A673 (cell line): ENCODE data around the gene MAMDC2. TPM values are rescaled to one million over a fixed set of nuclear protein-coding genes. Genes with fewer than 3 reads are reported as not detected.
A peak's percentile ranks its signal among the peaks of the same experiment; 100 is the strongest.

Experiments used
- BruUV-seq: library from RNA; stranded (reverse); fragments of 400-500 nt; replicated peaks from 2 replicates; lab custom pipeline; 2021; lab: Mats Ljungman, UMichigan
- CTCF ChIA-PET: fragments of 300-600 bp; sonication (Branson Sonifier 250); formaldehyde crosslinking; loops from one replicate; lab custom pipeline; 2022; ENCODE audit warnings: antibody characterized with exemption; lab: Charles Lee
- POLR2A ChIA-PET: fragments of 300-600 bp; sonication (Branson Sonifier 250); formaldehyde crosslinking; loops from one replicate; lab custom pipeline; 2022; ENCODE audit warnings: antibody characterized with exemption; ENCODE audit not compliant: low non-redundant PET; lab: Charles Lee
- DNase-seq: peaks from one replicate; pipeline ENCODE4 v3.0.0-alpha.2; 2015; ENCODE audit warnings: low spot score
- H3K27ac ChIP-seq: fragments of 200-600 bp; sonication (generic); 2 replicates; pipeline ENCODE4 v1.5.1; 2016; ENCODE audit warnings: mixed run types, low read depth, mild to moderate bottlenecking, mixed read lengths, antibody characterized with exemption, low read length; ENCODE audit not compliant: poor library complexity, severe bottlenecking
- H3K27me3 ChIP-seq: fragments of 200-600 bp; sonication (generic); replicated peaks from 2 replicates; pipeline ENCODE4 v1.6.1; 2017; ENCODE audit warnings: mixed run types, low read depth, mild to moderate bottlenecking, mixed read lengths, antibody characterized with exemption, low read length; ENCODE audit not compliant: insufficient read depth, poor library complexity
- H3K36me3 ChIP-seq: fragments of 200-600 bp; sonication (generic); 2 replicates; pipeline ENCODE4 v1.6.1; 2016; ENCODE audit warnings: mixed run types, mild to moderate bottlenecking, mixed read lengths, antibody characterized with exemption, low read length; ENCODE audit not compliant: insufficient read depth, poor library complexity, severe bottlenecking
- H3K4me1 ChIP-seq: fragments of 200-600 bp; sonication (generic); 2 replicates; pipeline ENCODE4 v1.6.1; 2017; ENCODE audit warnings: mixed run types, mild to moderate bottlenecking, mixed read lengths, antibody characterized with exemption, low read length; ENCODE audit not compliant: insufficient read depth, poor library complexity, severe bottlenecking
- H3K4me3 ChIP-seq: fragments of 200-600 bp; sonication (generic); 2 replicates; pipeline ENCODE4 v1.5.1; 2016; ENCODE audit warnings: low read depth, mixed run types, mild to moderate bottlenecking, mixed read lengths, low read length; ENCODE audit not compliant: poor library complexity, severe bottlenecking
- H3K9me3 ChIP-seq: fragments of 200-600 bp; sonication (generic); 2 replicates; pipeline ENCODE4 v1.6.1; 2016; ENCODE audit warnings: mixed run types, low read depth, mild to moderate bottlenecking, mixed read lengths, antibody characterized with exemption, low read length; ENCODE audit not compliant: poor library complexity, severe bottlenecking
- EZH2 ChIP-seq: fragments of 200-600 bp; sonication (generic); IDR thresholded peaks from 2 replicates; pipeline ENCODE4 v1.6.1; 2017; ENCODE audit warnings: borderline replicate concordance, low read depth, mild to moderate bottlenecking, mixed read lengths, antibody characterized with exemption, low read length; ENCODE audit not compliant: poor library complexity, severe bottlenecking
- intact Hi-C: fragments of 100-400 bp; cut with micrococcal nuclease; formaldehyde crosslinking; loops from one replicate; pipeline ENCODE4 v1.10.0; 2022; ENCODE audit not compliant: unreplicated experiment
- total RNA-seq: library from RNA; stranded (reverse); gene quantifications from 2 replicates; pipeline ENCODE4 v1.2.3, GENCODE V29; 2021
- TF ChIP-seq, protein P1 (sequence below): fragments of 300-800, 200-600 bp; sonication (generic); conservative IDR thresholded peaks from 2 replicates; pipeline ENCODE4 v1.5.1; 2017; ENCODE audit warnings: low read depth, mild to moderate bottlenecking, antibody characterized with exemption, low read length, moderate library complexity, mixed read lengths

Gene MAMDC2
- total RNA-seq, 1 experiment from 2014 or later: not detected

DNA sequence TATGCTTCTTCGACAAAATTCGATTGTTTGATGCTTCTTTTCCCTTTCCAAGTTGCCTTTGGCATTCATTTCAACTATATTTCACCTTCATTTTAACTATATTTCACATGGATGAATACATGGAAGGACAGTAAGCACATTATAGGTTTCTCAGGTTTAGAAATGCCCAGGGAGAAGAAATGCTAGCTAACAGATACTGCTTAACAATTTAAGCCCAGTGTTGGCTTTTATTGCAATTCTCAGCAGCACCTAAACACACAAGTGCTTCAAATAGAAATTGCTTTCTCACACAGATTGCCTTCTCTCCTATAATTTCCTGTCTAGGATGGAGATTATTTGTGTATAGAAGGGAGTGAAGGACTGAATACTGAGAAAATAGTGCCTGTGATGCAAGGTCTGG, 185.0 kb downstream of the MAMDC2 start:
- CTCF ChIA-PET: no interaction called here
- H3K27ac ChIP-seq: no peak overlapping the region
- no peak for DNase-seq
- POLR2A ChIA-PET: no interaction called here
- no peaks in the 10 kb centered on the region for H3K4me1 ChIP-seq
- H3K36me3 ChIP-seq: no peaks in the 10 kb centered on the region
- H3K4me3 ChIP-seq: no peak overlapping the region
- no peak for TF ChIP-seq EZH2
- TF ChIP-seq, protein P1, sequence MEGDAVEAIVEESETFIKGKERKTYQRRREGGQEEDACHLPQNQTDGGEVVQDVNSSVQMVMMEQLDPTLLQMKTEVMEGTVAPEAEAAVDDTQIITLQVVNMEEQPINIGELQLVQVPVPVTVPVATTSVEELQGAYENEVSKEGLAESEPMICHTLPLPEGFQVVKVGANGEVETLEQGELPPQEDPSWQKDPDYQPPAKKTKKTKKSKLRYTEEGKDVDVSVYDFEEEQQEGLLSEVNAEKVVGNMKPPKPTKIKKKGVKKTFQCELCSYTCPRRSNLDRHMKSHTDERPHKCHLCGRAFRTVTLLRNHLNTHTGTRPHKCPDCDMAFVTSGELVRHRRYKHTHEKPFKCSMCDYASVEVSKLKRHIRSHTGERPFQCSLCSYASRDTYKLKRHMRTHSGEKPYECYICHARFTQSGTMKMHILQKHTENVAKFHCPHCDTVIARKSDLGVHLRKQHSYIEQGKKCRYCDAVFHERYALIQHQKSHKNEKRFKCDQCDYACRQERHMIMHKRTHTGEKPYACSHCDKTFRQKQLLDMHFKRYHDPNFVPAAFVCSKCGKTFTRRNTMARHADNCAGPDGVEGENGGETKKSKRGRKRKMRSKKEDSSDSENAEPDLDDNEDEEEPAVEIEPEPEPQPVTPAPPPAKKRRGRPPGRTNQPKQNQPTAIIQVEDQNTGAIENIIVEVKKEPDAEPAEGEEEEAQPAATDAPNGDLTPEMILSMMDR: no peak
- intact Hi-C loops: loop anchor here (5.0 kb wide), 2 partner anchors 111 to 256 kb away; no protein-coding TSS in a partner anchor
- no peaks in the 10 kb centered on the region for H3K9me3 ChIP-seq
- no peaks in the 10 kb centered on the region for H3K27me3 ChIP-seq
- BruUV-seq: no TSS peak

DNA sequence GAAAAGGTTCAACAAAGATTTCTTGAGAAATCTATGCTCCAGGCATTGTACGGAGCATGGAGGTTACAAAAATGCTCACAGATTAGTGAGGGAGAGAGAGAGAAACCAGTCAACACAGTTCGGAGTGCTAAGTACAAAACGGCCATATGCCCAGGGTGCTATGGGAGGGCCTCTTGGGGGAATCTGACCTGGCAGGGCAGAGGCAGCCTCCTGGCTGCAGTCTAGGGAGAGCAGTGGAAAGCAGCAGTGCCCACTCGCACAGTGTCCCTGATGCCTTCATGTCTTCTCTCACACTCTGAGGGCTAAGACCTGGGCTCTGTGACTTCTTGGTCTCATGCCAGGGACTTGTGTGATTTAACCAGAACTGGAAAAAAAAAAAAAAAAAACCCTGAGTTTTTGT, 185.4 kb downstream of the MAMDC2 start:
- H3K9me3 ChIP-seq: no peaks in the 10 kb centered on the region

DNA sequence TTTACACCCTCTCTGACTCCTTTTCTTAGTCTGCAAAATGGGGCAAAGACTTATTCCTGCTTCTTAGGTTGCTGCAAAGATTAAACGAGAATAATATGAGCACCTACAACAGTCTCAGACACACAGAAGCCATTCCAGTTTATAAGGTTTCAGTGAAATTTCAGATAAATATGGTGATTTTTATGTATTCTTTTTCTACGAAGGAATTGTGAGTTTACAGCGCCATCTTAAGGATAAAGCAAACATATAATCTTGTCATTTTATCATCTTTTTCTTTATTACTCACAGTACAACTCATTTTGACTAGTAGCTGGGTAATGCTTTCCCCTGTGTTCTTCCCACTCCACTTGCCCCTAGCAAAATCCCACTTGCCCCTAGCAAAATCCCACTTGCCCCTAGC, 185.9 kb downstream of the MAMDC2 start:
- Histone ChIP-seq H3K27me3 (no peaks in the 10 kb centered on the region), H3K9me3 (no peaks in the 10 kb centered on the region), H3K36me3 (no peaks in the 10 kb centered on the region), H3K4me3 (no peak overlapping the region), H3K27ac (no peak overlapping the region), H3K4me1 (no peaks in the 10 kb centered on the region)
- ChIA-PET CTCF (interaction anchor here (0.6 to 0.7 kb wide), 2 partner anchors 373 to 858 kb away, joined by 3 to 4 read pairs; no protein-coding TSS in a partner anchor), POLR2A (no interaction called here)
- no TSS peak for BruUV-seq
- TF ChIP-seq, protein P1: peak; percentile 49
- no peak for TF ChIP-seq EZH2
- DNase-seq: peak; percentile 24
- intact Hi-C loops: loop anchor here (5.0 kb wide), 2 partner anchors 112 to 257 kb away; no protein-coding TSS in a partner anchor

More for the DNA sequence above, 185.4 kb downstream of the MAMDC2 start:
- no peak for DNase-seq
- intact Hi-C loops: loop anchor here (5.0 kb wide), 2 partner anchors 112 to 257 kb away; no protein-coding TSS in a partner anchor
- H3K4me3 ChIP-seq: no peak overlapping the region
- BruUV-seq: no TSS peak
- H3K27ac ChIP-seq: no peak overlapping the region
- no peaks in the 10 kb centered on the region for H3K27me3 ChIP-seq
- TF ChIP-seq, protein P1: no peak
- no peak for TF ChIP-seq EZH2
- H3K4me1 ChIP-seq: no peaks in the 10 kb centered on the region
- POLR2A ChIA-PET: no interaction called here
- no peaks in the 10 kb centered on the region for H3K36me3 ChIP-seq
- CTCF ChIA-PET: interaction anchor here (0.7 kb wide), 1 partner anchor 858 kb away, joined by 3 read pairs; no protein-coding TSS in a partner anchor
